ENCODE measurements around the gene HOXD8. TPM values are rescaled to one million over a fixed set of nuclear protein-coding genes. Genes with fewer than 3 reads are reported as not detected.

The HOXD8 gene
- total and polyA plus RNA-seq, 3 donors from 2014 or later = 36.6 to 41.2 (median 39.8) TPM

DNA sequence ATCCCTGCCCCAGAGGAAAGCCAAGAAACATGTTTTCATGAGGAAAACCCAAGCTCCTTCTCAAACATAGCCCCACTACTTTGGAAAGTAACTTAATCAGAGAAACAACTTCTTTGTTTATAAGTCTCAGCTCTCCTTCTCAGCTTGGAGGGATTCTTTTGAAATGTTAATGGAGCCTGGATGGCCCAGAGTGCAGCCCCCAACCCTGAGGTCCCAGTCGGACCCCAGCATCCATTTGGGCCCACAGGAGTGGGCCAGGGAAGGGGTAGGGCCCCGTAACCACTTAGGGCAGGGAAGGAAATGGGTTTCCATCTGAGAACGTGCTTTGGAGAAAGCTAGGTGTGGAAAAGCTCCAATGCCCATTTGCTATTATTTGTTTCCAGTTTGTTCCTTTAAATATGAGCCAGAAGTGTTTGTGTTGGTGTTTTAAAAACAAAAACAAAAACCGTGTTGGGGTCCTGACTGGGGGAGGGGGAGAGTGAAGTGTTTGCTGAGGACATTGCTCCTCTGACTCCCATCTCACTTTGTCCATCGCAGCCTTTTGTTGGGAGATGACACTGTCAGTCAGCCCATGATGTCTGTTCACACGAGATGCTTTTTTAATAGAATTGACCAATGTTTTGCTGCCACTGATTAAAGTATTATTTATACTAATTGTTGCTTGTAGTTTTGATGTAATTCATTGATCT lies 26.0 kb downstream of the HOXD8 start:
- TF ChIP-seq, protein P1, sequence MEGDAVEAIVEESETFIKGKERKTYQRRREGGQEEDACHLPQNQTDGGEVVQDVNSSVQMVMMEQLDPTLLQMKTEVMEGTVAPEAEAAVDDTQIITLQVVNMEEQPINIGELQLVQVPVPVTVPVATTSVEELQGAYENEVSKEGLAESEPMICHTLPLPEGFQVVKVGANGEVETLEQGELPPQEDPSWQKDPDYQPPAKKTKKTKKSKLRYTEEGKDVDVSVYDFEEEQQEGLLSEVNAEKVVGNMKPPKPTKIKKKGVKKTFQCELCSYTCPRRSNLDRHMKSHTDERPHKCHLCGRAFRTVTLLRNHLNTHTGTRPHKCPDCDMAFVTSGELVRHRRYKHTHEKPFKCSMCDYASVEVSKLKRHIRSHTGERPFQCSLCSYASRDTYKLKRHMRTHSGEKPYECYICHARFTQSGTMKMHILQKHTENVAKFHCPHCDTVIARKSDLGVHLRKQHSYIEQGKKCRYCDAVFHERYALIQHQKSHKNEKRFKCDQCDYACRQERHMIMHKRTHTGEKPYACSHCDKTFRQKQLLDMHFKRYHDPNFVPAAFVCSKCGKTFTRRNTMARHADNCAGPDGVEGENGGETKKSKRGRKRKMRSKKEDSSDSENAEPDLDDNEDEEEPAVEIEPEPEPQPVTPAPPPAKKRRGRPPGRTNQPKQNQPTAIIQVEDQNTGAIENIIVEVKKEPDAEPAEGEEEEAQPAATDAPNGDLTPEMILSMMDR (IDR thresholded peaks at IDR 0.05) = no peak
- TF ChIP-seq POLR2A (IDR thresholded peaks at IDR 0.05) = no peak
- H3K27me3 ChIP-seq = no peaks in the 10 kb centered on the region
- no peak overlapping the region for H3K27ac ChIP-seq
- 60 to 69% methylated on average over 6 of the region's 6 CpGs for WGBS, 2 donors
- H3K4me1 ChIP-seq = peaks cover 5% of the 10 kb centered on the region
- no peak for DNase-seq
- intact Hi-C loops (cut with DNase I; ENCODE audit: low total_unique reads) = no loop called here
- H3K4me3 ChIP-seq = no peak overlapping the region
- H3K36me3 ChIP-seq (ENCODE audit: low read depth, missing control alignments) = no peaks in the 10 kb centered on the region
- no peaks in the 10 kb centered on the region for H3K9me3 ChIP-seq

GRCh38 chr2:176156301-176156806 lies 26.8 kb downstream of the HOXD8 start:
- Histone ChIP-seq H3K9me3 (no peaks in the 10 kb centered on the region), H3K36me3 (ENCODE audit: low read depth, missing control alignments) (no peaks in the 10 kb centered on the region), H3K27me3 (no peaks in the 10 kb centered on the region), H3K4me1 (peaks cover 5% of the 10 kb centered on the region), H3K4me3 (peak overlapping the region in 1 of 2 donors; percentile 56), H3K27ac (no peak overlapping the region)
- WGBS, 2 donors = 56 to 67% methylated on average over 8 of the region's 8 CpGs
- TF ChIP-seq POLR2A (IDR thresholded peaks at IDR 0.05) = no peak
- TF ChIP-seq, protein P1 (IDR thresholded peaks at IDR 0.05) = no peak
- DNase-seq = no peak
- intact Hi-C loops (cut with DNase I; ENCODE audit: low total_unique reads) = no loop called here

DNA sequence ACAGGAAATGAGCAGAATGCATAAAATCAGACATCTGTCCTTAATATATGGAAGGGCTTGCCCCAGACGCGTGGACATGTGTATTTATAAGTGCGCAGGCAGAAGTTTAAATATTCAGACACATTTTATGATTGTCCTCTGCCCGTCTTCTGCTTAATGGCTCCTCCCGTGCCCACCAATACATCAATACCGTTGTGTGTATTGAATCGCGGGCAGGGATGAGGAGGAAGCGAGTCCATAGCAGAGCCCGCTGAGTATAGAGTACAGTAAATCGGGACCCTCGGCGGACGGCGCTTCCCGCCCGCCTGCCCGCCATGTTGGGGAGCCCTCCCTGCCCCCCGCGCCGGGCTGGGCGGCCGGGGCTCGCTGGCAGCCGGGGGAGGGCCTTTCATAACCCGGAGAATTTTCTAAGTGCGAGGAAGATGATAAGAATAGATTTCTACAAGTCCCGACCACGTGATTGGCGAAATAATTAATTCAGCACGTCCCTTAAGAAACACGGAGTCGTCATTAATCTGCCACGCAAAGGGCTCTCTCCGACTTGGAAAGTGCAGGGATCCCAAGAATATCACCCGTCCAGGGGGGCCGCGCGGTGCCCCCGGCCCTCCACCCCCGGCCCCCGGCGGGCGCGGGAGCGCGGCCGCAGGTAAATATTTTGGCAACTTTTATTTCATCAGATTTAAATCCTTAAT lies 27.4 kb downstream of the HOXD8 start, which contains the start of gene HOXD3:
TSS of gene HOXD3 (plus strand) at position 501 of the 692 bp plus-strand sequence. CDS start 11,808 bp downstream, outside the sequence.
- no peak within 1 kb of the TSS for H3K27ac ChIP-seq
- H3K36me3 ChIP-seq (ENCODE audit: low read depth, missing control alignments) = no peaks in the 10 kb centered on the region
- WGBS, 2 donors = 38 to 51% methylated on average over 38 to 48 of the region's 48 CpGs
- H3K4me3 ChIP-seq = peak within 1 kb of the TSS; percentile 24 to 56
- no peaks in the 10 kb centered on the region for H3K9me3 ChIP-seq
- H3K4me1 ChIP-seq = peaks cover 8% of the 10 kb centered on the region
- DNase-seq = no peak
- H3K27me3 ChIP-seq = no peaks in the 10 kb centered on the region
- intact Hi-C loops (cut with DNase I; ENCODE audit: low total_unique reads) = no loop called here
- TF ChIP-seq, protein P1 (IDR thresholded peaks at IDR 0.05) = no peak
- no peak for TF ChIP-seq POLR2A (IDR thresholded peaks at IDR 0.05)

GRCh38 chr2:176157499-176158185 lies 28.1 kb downstream of the HOXD8 start:
- TF ChIP-seq, protein P1 (IDR thresholded peaks at IDR 0.05) = no peak
- TF ChIP-seq POLR2A (IDR thresholded peaks at IDR 0.05) = no peak
- Histone ChIP-seq H3K4me3 (peak overlapping the region; percentile 24 to 56), H3K27me3 (no peaks in the 10 kb centered on the region), H3K4me1 (peaks cover 5% of the 10 kb centered on the region), H3K36me3 (ENCODE audit: low read depth, missing control alignments) (no peaks in the 10 kb centered on the region), H3K9me3 (no peaks in the 10 kb centered on the region), H3K27ac (no peak overlapping the region)
- WGBS, 2 donors = 51 to 61% methylated on average over 43 of the region's 43 CpGs
- DNase-seq = no peak
- intact Hi-C loops (cut with DNase I; ENCODE audit: low total_unique reads) = no loop called here

Data from testis (tissue), 3 donors.